K562 (cell line): Measurements from ENCODE around the gene CORT. TPM values are rescaled to one million over a fixed set of nuclear protein-coding genes. Genes with fewer than 3 reads are reported as not detected.
A peak's percentile ranks its signal among the peaks of the same experiment; 100 is the strongest.

Experiments
- ATF7 ChIP-seq: fragments of 450-650 bp; IDR thresholded peaks from 2 replicates; pipeline ENCODE4 v1.7.1; 2014; ENCODE audit warnings: mild to moderate bottlenecking, moderate library complexity
- BCLAF1 ChIP-seq, 2 experiments: fragments of 450-650 bp in 1 of 2; IDR thresholded peaks; 2 replicates each; pipeline ENCODE4 v1.6.1; 2011 to 2017; ENCODE audit warnings: low read depth in 2 of 2, antibody characterized with exemption in 1 of 2, borderline replicate concordance in 1 of 2, low read length in 1 of 2, mild to moderate bottlenecking in 1 of 2, mixed read lengths in 1 of 2; ENCODE audit not compliant: control insufficient read depth in 1 of 2
- BRF1 ChIP-seq: IDR thresholded peaks from 3 replicates; pipeline ENCODE4 v1.6.1; 2011; ENCODE audit warnings: borderline replicate concordance, mild to moderate bottlenecking; ENCODE audit not compliant: insufficient read length; ENCODE audit errors: extremely low read depth
- CBX3 ChIP-seq, 2 experiments: IDR thresholded peaks; 1 replicate in 1 of 2; 2 replicates in 1 of 2; pipeline ENCODE4 v1.6.1; 2012; ENCODE audit warnings: inconsistent platforms in 2 of 2, low read length in 2 of 2, borderline replicate concordance in 1 of 2, control low read depth in 1 of 2
- CREBBP ChIP-seq: IDR thresholded peaks from one replicate; pipeline ENCODE4 v1.6.1; 2012; ENCODE audit warnings: low read depth, mild to moderate bottlenecking, control low read depth, inconsistent platforms, low read length
- KLF10 ChIP-seq: fragments of 250-450 bp; sonication (Bioruptor Pico); IDR thresholded peaks from 2 replicates; pipeline ENCODE4 v1.6.1; 2021; ENCODE audit warnings: matching md5 sums
- SRSF9 ChIP-seq: fragments of 200-400 bp; formaldehyde crosslinking; IDR thresholded peaks from 2 replicates; pipeline ENCODE4 v1.6.1; 2017; ENCODE audit warnings: low read depth, low read length, borderline replicate concordance
- TBL1XR1 ChIP-seq, 2 experiments: IDR thresholded peaks; 2 replicates each; pipeline ENCODE4 v1.6.1; 2012; ENCODE audit warnings: improper control_type of control experiment in 2 of 2, low read length in 2 of 2, mild to moderate bottlenecking in 1 of 2
- polyA plus RNA-seq, 8 experiments: library from polyadenylated mRNA; depleted of rRNA in 4 of 8; stranded (reverse) in 5 of 8; unstranded in 3 of 8; fragments of >200 nt; fragmentation: Nextera tagmentation in 2 of 8; fragmentation: Illumina TruSeq in 1 of 8; extraction: Ambion mirVana in 2 of 8; extraction: Trizol in 1 of 8; gene quantifications; 2 replicates each; pipeline versions ENCODE4 v1.2.1 to v1.2.3, GENCODE V29; 2011 to 2014; ENCODE audit warnings: inconsistent platforms in 1 of 8, missing spikeins in 1 of 8
- total RNA-seq, 7 experiments: library from RNA; depleted of rRNA in 6 of 7; stranded (reverse); fragments of >200 nt in 6 of 7; fragmentation: Illumina TruSeq in 2 of 7; extraction: Trizol in 2 of 7; gene quantifications; 2 replicates each; pipeline versions ENCODE4 v1.2.1 to v1.2.3, GENCODE V29; 2011 to 2021; ENCODE audit warnings: low replicate concordance in 1 of 7
- TF ChIP-seq, protein P1 (sequence below): fragments of 450-650 bp; formaldehyde crosslinking; IDR thresholded peaks from 2 replicates; pipeline ENCODE4 v1.4.0; 2022; ENCODE audit warnings: missing genetic modification characterization
- TF ChIP-seq, protein P2 (sequence below): sonication (generic); formaldehyde crosslinking; IDR thresholded peaks from 2 replicates; pipeline ENCODE4 v1.8.1; 2023; ENCODE audit warnings: mild to moderate bottlenecking, missing genetic modification reagents

The CORT gene
- total and polyA plus RNA-seq, 9 of the 15 experiments (the other 6 are each of a cell fraction or from before 2014, with no cell fraction given) = 0.08 to 0.54 (median 0.13) TPM; not detected in 5

DNA sequence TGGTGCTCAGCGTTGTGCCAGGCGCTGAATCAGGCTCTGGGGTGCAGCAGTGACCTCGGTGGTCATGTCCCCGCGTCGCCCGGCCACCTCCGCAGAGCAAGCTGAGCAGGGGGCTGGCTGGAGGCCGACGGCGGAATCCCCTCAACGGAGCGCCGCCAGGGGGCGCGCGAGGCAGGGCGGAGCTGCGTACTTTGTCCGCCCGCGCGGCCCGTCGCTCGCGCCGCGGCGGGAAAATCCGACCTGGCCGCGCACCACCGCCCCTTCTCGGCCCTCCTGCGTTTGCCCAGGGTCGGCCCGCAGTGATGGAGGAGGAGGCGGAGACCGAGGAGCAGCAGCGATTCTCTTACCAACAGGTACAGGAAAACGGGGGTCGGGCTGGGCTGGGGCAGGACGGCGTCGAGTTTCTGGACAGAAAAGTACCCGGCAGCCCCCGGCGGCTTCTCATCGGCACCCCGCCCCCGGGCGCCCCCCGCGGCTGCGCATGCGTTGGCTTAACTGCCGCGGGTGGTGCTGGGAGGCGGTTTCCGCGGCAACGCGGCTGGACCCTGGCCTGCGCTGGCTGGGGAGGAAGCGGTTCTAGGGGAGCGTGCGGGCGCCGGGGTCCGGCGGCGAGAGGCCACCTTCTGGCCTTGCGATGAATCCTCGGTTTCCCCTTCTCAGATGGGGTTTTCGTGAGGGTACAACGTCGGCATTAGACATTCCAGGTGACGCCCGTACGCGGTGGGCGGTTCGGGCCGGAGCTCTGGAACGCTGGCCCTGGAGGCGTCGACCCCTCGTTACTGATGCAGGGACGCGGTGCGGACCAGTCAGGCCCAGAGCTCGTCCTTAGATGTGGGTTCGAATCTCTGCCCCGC lies 19.4 kb upstream of the CORT start, which contains the start of gene CENPS (continued):
- no peak for TF ChIP-seq BRF1
- peak; percentile 89 for TF ChIP-seq ATF7
- TF ChIP-seq SRSF9 = no peak
- TF ChIP-seq BCLAF1 (IDR thresholded peaks at IDR 0.05; ENCODE audit: borderline replicate concordance in 1 of 2, control insufficient read depth in 1 of 2, low read depth in 2 of 2, low read length in 1 of 2) = peak in 1 of 2 experiments; percentile 85; a peak in 1 of 4 replicates
- TF ChIP-seq TBL1XR1 (IDR thresholded peaks at IDR 0.05; ENCODE audit: low read length in 2 of 2) = peak; percentile 47 to 76; a peak in 3 of 4 replicates
- TF ChIP-seq CREBBP = no peak
- peak in 1 of 2 experiments; percentile 84; a peak in 1 of 3 replicates for TF ChIP-seq CBX3 (IDR thresholded peaks at IDR 0.05; ENCODE audit: borderline replicate concordance in 1 of 2, low read length in 2 of 2)
- TF ChIP-seq, protein P1, sequence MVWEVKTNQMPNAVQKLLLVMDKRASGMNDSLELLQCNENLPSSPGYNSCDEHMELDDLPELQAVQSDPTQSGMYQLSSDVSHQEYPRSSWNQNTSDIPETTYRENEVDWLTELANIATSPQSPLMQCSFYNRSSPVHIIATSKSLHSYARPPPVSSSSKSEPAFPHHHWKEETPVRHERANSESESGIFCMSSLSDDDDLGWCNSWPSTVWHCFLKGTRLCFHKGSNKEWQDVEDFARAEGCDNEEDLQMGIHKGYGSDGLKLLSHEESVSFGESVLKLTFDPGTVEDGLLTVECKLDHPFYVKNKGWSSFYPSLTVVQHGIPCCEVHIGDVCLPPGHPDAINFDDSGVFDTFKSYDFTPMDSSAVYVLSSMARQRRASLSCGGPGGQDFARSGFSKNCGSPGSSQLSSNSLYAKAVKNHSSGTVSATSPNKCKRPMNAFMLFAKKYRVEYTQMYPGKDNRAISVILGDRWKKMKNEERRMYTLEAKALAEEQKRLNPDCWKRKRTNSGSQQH (CRISPR knock-in tag) = peak; percentile 85
- no peak for TF ChIP-seq KLF10 (CRISPR knock-in tag)
- TF ChIP-seq, protein P2, sequence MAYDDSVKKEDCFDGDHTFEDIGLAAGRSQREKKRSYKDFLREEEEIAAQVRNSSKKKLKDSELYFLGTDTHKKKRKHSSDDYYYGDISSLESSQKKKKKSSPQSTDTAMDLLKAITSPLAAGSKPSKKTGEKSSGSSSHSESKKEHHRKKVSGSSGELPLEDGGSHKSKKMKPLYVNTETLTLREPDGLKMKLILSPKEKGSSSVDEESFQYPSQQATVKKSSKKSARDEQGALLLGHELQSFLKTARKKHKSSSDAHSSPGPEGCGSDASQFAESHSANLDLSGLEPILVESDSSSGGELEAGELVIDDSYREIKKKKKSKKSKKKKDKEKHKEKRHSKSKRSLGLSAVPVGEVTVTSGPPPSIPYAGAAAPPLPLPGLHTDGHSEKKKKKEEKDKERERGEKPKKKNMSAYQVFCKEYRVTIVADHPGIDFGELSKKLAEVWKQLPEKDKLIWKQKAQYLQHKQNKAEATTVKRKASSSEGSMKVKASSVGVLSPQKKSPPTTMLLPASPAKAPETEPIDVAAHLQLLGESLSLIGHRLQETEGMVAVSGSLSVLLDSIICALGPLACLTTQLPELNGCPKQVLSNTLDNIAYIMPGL = peak; percentile 93
